Measurements from ENCODE around the gene AMPD1. TPM values are rescaled to one million over a fixed set of nuclear protein-coding genes. Genes with fewer than 3 reads are reported as not detected.

Gene AMPD1
- not detected in 5 replicates for total RNA-seq (2022; extraction: Qiagen RNA extraction; ENCODE audit: low read depth)

DNA sequence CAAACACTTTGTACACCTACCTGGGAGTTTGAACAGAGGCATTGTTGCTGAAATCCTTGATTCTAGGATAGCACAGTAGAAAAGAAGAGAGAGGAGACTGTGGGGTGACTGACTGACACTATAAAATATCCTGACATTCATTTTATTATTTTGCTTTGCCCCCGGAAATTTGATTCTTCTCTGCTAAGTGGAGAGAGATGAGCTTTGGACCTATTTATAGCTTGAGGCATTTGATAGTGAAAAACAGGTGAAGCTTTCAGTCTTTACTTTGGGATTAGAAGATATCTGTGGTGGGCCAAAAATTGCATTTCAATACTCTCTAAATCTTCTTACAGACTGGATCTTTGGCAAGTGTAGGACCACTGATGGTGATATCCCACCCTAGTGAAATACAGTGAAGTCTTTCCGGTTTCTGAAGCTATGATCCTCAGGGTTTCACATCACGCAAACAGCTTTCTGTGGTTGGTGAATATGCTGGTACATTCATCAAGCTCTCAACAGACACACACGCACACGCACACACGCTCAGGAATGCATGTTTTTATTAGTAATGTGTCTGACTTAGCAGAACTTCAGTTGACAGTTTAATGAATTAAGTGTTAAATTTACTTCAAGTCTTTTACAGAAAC is at the start of gene AMPD1:
AMPD1 (minus strand) TSS at position 117 of the 629 bp plus-strand sequence; CDS start at position 42, 75 bp downstream.

GRCh38 chr1:114716304-114717170 is 21.2 kb upstream of the AMPD1 start, which contains the start of gene NRAS:
Gene NRAS, minus strand, starts transcription at chr1:114716771. Its CDS starts 611 bp downstream, at chr1:114716160.

GRCh38 chr1:114669562-114670082 is 25.7 kb downstream of the AMPD1 start, which contains the start of gene DENND2C:
Gene DENND2C, minus strand, starts transcription at chr1:114670049. Its CDS starts 44,065 bp downstream, at chr1:114625984.

Other genes starting within 250 kb of the AMPD1 start
- gene TRIM33, start 184.3 kb downstream of the AMPD1 start, total RNA-seq (2022; extraction: Qiagen RNA extraction; ENCODE audit: low read depth), result 11.2 to 15.4 TPM (median 12.3 TPM) in 5 replicates
- gene BCAS2, start 113.9 kb downstream of the AMPD1 start, total RNA-seq (2022; extraction: Qiagen RNA extraction; ENCODE audit: low read depth), result 20.1 to 30.9 TPM (median 27.2 TPM) in 5 replicates
- 0.29 to 0.48 TPM (median 0.42 TPM) in 5 replicates for gene DENND2C, start 25.5 kb downstream of the AMPD1 start, total RNA-seq (2022; extraction: Qiagen RNA extraction; ENCODE audit: low read depth)
- gene NRAS, start 21.2 kb upstream of the AMPD1 start, total RNA-seq (2022; extraction: Qiagen RNA extraction; ENCODE audit: low read depth), result 15.2 to 36.0 TPM (median 28.4 TPM) in 5 replicates
- 118 to 170 TPM (median 135 TPM) in 5 replicates for gene CSDE1, start 62.4 kb upstream of the AMPD1 start, total RNA-seq (2022; extraction: Qiagen RNA extraction; ENCODE audit: low read depth)
- gene SIKE1, start 85.1 kb upstream of the AMPD1 start, total RNA-seq (2022; extraction: Qiagen RNA extraction; ENCODE audit: low read depth), result 10.3 to 21.3 TPM (median 16.0 TPM) in 5 replicates
- not detected in 5 replicates for gene SYCP1, start 159.3 kb upstream of the AMPD1 start, total RNA-seq (2022; extraction: Qiagen RNA extraction; ENCODE audit: low read depth)